ENCODE results near the gene STRADA. TPM values are rescaled to one million over a fixed set of nuclear protein-coding genes. Genes with fewer than 3 reads are reported as not detected.

STRADA gene
- total RNA-seq, 1 donor from 2014 or later: 28.1 TPM

- DNase-seq: no peak
Measured at GRCh38 chr17:63700528-63701455, 40.8 kb downstream of the STRADA start.

- no peak for DNase-seq
Measured at GRCh38 chr17:63699638-63700527, 41.7 kb downstream of the STRADA start, which contains the start of gene LIMD2. Gene LIMD2 (minus strand): TSS chr17:63700125. CDS start chr17:63699298, 827 bp downstream.

- DNase-seq: peak; percentile 25
Measured at GRCh38 chr17:63698886-63699637, 42.5 kb downstream of the STRADA start.

GRCh38 chr17:63698381-63698885 is 43.2 kb downstream of the STRADA start:
- no peak for DNase-seq

- DNase-seq: no peak
Measured at GRCh38 chr17:63697341-63698286, 44.0 kb downstream of the STRADA start.

GRCh38 chr17:63696381-63696961 is 45.1 kb downstream of the STRADA start:
- no peak for DNase-seq

- DNase-seq: no peak
Measured at GRCh38 chr17:63695889-63696288, 45.7 kb downstream of the STRADA start.

- DNase-seq: no peak
Measured at GRCh38 chr17:63694950-63695773, 46.4 kb downstream of the STRADA start.

GRCh38 chr17:63694229-63694949 is 47.2 kb downstream of the STRADA start:
- DNase-seq: no peak

- no peak for DNase-seq
Measured at GRCh38 chr17:63693411-63694113, 48.0 kb downstream of the STRADA start.

GRCh38 chr17:63692195-63692816 is 49.3 kb downstream of the STRADA start:
- no peak for DNase-seq

GRCh38 chr17:63689479-63689878 is 52.1 kb downstream of the STRADA start:
- DNase-seq: no peak

- DNase-seq: no peak
Measured at GRCh38 chr17:63688396-63689020, 53.1 kb downstream of the STRADA start.

- no peak for DNase-seq
Measured at GRCh38 chr17:63686138-63686685, 55.4 kb downstream of the STRADA start.

- DNase-seq: no peak
Measured at GRCh38 chr17:63685578-63685977, 56.0 kb downstream of the STRADA start.

- DNase-seq: no peak
Measured at GRCh38 chr17:63685041-63685440, 56.6 kb downstream of the STRADA start.

- no peak for DNase-seq
Measured at GRCh38 chr17:63682981-63683380, 58.6 kb downstream of the STRADA start.
